HG03039 (cell line): ENCODE results near the gene NKX3-2.

Source experiments
- ATAC-seq: cut with Tn5 transposase; IDR thresholded peaks from one replicate; pipeline ENCODE4 v1.9.1; 2021; ENCODE audit warnings: mild to moderate bottlenecking, moderate library complexity; ENCODE audit not compliant: unreplicated experiment

NKX3-2 gene

DNA sequence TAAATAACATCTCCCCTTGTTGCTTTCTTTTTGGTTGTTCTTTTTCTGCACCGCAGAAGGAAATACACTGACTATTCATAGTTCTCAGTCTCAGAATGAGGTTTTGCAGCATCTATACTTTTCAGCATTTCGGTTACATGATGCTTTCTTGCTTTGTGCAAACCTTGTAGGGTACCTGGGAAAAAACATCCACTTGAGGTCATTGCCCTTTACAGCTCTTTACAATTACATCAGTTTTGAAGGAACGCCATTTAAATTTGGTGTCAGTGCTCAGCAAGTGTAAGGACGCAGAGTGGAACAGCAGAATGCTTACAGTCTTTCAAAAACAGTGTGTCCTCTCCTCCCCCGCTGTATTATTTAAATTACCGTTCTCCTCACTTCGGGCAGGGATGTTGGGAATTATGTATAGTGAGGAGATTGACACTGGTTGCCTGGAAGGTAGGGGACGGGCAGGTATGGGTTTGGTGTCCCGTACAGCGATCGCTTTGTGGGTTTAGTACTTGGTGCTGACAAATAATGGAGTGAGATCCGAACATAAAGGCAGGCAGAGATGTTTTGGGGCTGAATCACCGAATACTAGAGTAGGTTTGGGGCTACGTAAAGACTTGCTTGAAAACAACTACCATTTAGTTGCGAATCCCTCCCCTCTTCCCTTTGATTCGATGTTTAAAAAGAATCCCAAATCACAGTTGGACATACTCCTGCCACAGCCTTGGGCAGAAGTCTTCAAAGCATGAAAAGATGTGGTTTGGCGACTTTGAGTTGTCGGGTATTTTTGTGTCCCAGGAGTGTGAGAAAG, 2.0 kb upstream of the NKX3-2 start:
- ATAC-seq: no peak

GRCh38 chr4:13545394-13545808, 1.1 kb upstream of the NKX3-2 start:
- ATAC-seq: no peak

DNA sequence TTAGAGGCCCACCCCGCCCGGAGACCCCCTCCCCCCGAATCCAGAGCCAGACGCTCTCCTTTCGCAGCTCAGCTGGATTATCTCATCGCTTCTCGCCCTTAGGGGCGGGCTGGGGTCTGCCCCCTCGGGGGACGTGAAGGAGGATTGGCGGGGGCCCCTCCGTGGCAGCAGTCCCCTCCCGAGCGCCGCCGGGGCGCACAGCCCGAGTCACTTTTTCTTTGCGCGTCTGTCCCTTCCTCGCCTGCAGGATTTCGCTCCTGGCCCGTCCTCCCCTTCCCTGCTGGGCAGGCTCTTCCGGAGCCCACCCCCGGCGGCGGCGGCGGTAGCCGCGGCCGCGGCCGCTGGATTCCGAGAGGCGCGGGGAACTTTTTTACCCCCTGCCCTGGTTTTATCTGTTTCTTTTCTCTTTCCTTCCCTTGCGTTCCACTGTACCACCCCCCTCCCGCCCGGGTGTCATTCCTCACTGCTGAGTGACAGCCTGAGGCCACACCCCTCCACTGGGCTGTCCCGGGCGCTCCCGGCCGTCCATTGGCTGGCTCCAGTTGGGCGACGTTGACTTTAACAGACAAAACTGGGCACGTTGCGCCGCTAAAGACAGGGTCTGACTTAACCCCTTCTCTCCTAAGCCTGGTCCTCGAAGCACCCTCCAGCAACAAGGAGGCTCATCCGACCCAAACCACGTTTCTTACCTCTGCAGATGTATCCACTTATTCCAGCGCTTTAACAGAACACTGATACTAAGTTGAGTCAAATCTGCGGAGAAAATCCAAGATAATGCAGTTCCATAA, 492 bp upstream of the NKX3-2 start:
- ATAC-seq: peak; percentile 67

GRCh38 chr4:13543032-13543838, 1.1 kb downstream of the NKX3-2 start:
- no peak for ATAC-seq

- ATAC-seq: no peak
These were observed 1.7 kb downstream of the NKX3-2 start for GRCh38 chr4:13542577-13543031.

DNA sequence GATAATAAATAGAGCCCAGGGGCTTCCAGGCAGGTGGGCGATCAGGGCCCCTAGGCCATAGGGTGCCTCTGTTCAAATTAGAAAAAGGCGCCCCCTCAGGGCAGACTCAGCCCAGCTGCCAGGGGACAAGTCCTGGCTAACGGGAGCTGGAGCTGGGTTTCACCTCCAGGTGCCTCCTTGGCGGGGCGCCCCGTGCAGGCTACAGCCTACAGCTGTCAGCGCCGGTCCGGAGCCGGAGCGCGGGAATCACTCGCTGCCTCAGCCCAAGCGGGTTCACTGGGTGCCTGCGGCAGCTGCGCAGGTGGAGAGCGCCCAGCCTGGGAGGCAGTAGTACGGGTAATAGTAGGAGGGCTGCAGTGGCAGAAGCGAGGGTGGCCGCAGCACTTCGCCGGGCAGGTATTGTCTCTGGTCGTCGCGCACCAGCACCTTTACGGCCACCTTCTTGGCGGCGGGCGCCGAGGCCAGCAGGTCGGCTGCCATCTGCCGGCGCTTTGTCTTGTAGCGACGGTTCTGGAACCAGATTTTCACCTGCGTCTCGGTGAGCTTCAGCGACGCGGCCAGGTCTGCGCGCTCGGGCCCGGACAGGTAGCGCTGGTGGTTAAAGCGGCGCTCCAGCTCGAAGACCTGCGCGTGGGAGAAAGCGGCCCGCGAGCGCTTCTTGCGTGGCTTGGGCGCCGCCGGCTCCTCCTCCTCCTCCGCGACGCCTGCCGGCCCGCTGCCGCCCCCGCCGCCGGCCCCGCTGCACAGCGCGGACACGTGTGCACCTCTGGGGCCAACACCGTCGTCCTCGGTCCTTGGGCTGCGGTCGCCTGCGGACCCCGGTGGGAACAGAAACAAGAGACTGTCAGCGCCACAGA, 2.4 kb downstream of the NKX3-2 start:
- no peak for ATAC-seq

DNA sequence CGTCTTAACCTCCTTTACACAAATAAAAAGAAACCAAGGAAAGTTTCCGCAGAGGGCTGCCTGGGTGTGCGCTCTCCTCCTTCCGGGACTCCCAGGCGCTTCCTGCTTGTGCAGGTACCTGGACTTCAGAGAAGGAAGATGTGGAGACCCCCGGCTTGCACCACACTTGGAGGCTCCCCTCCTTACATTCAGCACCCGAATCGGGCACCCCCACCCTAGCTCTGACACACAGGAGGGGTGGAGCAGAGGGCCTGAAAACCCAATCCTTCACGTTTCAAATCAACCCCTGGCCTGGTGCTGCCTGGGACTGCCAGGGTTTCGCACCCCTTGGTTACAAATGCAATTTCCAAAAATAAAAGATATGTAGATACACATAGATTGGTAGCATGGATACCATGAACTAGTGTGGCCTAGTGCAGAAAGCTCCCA, 3.1 kb downstream of the NKX3-2 start:
- no peak for ATAC-seq

GRCh38 chr4:13540446-13541175, 3.7 kb downstream of the NKX3-2 start:
- no peak for ATAC-seq

DNA sequence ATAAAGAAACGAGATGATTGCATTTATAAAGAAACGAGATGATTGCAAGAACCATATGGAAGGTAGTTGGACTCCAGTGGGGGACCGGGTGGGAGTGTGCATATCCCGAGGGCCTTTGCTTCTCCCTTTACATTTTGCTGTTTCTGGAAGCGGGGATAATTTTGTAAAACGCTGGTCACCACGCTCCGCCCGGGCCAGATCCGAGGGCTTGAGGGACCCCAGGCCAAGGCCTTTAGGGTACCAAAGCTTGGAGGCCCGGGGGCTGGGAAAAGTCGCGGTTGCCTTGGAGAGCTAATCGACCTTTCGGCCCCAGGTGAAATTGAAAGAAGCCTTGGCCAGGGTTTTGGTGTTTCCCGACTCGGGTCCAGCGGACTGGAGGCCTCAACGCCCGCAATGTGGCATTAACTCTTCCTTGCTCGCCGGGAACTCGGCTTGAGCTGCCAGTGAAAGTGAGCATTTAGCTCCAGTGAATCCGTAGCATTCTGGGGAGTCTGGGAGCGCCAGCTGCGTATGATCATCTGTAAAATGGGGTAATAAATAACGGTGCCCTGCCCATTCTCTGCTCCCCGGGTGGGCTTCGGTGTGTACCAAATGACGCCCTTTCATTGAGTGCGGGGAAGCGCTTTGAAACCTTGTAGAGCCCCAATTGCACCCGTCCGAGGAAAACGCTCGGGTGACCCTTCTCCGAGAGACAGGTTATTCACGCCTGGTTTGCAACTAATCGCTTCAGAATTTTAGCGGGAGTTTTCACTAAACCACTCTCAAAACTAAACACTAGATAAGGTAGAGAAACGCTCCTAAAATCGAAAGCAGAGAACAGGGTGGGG, 4.5 kb downstream of the NKX3-2 start:
- ATAC-seq: no peak

DNA sequence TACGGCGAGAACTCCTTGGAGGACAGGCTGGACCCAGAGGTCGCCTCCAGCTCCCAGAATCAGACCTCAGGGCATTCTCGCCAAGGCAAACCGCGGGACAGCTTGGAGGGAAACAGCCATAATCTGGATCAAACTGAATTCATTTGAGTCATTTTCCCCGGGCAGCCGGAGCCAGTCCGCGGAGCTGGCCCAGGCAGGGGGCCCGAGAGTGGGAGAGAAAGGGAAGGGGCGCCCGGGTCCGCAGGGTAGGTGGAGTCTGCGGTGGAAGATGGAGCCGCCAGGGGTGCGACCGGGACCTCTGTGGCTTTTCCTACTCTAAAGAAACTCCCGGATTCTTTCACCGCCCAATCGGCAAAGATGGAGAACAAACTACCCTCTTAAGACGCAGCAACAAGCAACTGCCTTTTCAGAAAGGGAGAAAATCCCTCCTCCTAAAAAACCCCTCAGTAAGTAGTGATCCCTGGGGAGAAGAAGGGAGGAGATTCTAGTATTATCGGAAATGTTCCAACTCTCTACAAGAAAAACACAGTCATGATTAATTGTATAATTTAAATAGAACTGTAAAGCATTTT, 5.2 kb downstream of the NKX3-2 start:
- no peak for ATAC-seq

- ATAC-seq: no peak
These were observed 5.8 kb downstream of the NKX3-2 start for GRCh38 chr4:13538427-13538973.

DNA sequence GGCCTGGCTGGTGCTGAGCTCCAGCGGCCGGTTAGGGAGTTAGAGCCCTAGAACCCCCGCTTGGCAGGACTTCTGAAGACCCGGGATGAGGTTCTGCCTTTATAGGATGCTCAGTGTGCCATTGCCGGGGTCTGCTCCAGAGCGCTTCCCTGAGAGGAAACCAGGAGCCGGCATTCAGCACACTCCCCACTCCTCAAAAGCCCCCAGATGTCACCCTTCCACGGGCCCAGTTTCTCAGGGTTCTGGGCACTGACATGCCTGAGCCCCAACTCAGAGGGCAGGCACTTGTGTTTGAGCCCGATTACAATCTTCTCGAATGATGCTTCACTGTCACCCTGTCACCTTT, 6.5 kb downstream of the NKX3-2 start:
- ATAC-seq: no peak

- no peak for ATAC-seq
These were observed 7.1 kb downstream of the NKX3-2 start for GRCh38 chr4:13537011-13537831.

- ATAC-seq: no peak
These were observed 7.7 kb downstream of the NKX3-2 start for GRCh38 chr4:13536607-13537006.

GRCh38 chr4:13535708-13536361, 8.5 kb downstream of the NKX3-2 start:
- ATAC-seq: no peak

GRCh38 chr4:13535118-13535517, 9.2 kb downstream of the NKX3-2 start:
- ATAC-seq: no peak
